T-cell (primary cell): ENCODE data around the gene CHI3L2. TPM values are rescaled to one million over a fixed set of nuclear protein-coding genes. Genes with fewer than 3 reads are reported as not detected.

ENCODE experiments used
- ATAC-seq, 4 experiments: fragments of 200-7000 bp in 3 of 4; fragments of 150-1000 bp in 1 of 4; cut with Tn5 transposase; replicated peaks in 1 of 4; 1 replicate in 3 of 4; 2 replicates in 1 of 4; pipeline ENCODE4 v1.10.0; 2021; ENCODE audit warnings: moderate library complexity in 3 of 4, mild to moderate bottlenecking in 2 of 4, moderate number of reproducible peaks in 1 of 4
- CTCF ChIA-PET, 2 donors: fragments of 300-600 bp; sonication (Branson Sonifier 250); formaldehyde crosslinking; loops; one replicate each; lab custom pipeline; 2022; ENCODE audit warnings: antibody characterized with exemption in 2 of 2; lab: Charles Lee
- POLR2A ChIA-PET, 2 donors: fragments of 300-600 bp; sonication (Branson Sonifier 250); formaldehyde crosslinking; loops; one replicate each; lab custom pipeline; 2022; ENCODE audit warnings: antibody characterized with exemption in 2 of 2; lab: Charles Lee
- DNase-seq, 35 experiments: peaks; one replicate each; pipeline versions ENCODE4 v3.0.0 to v3.0.0-alpha.2; 2013 to 2023
- H3K27ac ChIP-seq: one replicate; pipeline ENCODE4 v1.5.1; 2013; ENCODE audit warnings: low read length
- H3K27me3 ChIP-seq, 2 experiments: replicated peaks in 1 of 2; 1 replicate in 1 of 2; 2 replicates in 1 of 2; pipeline versions ENCODE4 v1.6.1 to v1.7.0; 2013; ENCODE audit warnings: low read length in 1 of 2, mixed read lengths in 1 of 2; ENCODE audit not compliant: control insufficient read depth in 2 of 2, insufficient read depth in 2 of 2; ENCODE audit errors: extremely low read depth in 1 of 2
- H3K36me3 ChIP-seq, 2 donors: 1 replicate in 1 of 2; 2 replicates in 1 of 2; pipeline versions ENCODE4 v1.6.1 to v1.7.0; 2013; ENCODE audit warnings: low read length in 1 of 2; ENCODE audit not compliant: control insufficient read depth in 2 of 2, insufficient read depth in 1 of 2; ENCODE audit errors: extremely low read depth in 1 of 2
- H3K4me1 ChIP-seq, 2 experiments: 1 replicate in 1 of 2; 2 replicates in 1 of 2; pipeline versions ENCODE4 v1.6.1 to v1.7.0; 2013; ENCODE audit warnings: low read length in 2 of 2, mixed read lengths in 1 of 2; ENCODE audit not compliant: insufficient read depth in 2 of 2, control insufficient read depth in 1 of 2; ENCODE audit errors: extremely low read depth in 1 of 2
- H3K4me3 ChIP-seq, 2 donors: 1 replicate in 1 of 2; 2 replicates in 1 of 2; pipeline versions ENCODE4 v1.5.1 to v1.7.0; 2013; ENCODE audit warnings: mild to moderate bottlenecking in 2 of 2, low read length in 1 of 2, moderate library complexity in 1 of 2; ENCODE audit not compliant: control insufficient read depth in 1 of 2; ENCODE audit errors: extremely low read depth in 1 of 2
- H3K9me3 ChIP-seq: 2 replicates; pipeline ENCODE4 v1.7.0; 2013
- H3K27ac Mint-ChIP-seq, 2 donors: one replicate each; pipeline ENCODE4 v1.8.0; 2020 to 2021; ENCODE audit warnings: mild to moderate bottlenecking in 2 of 2, mixed read lengths in 2 of 2
- H3K27me3 Mint-ChIP-seq, 2 donors: one replicate each; pipeline ENCODE4 v1.8.0; 2021 to 2022; ENCODE audit warnings: mixed read lengths in 2 of 2
- H3K36me3 Mint-ChIP-seq: one replicate; pipeline ENCODE4 v1.8.0; 2021; ENCODE audit warnings: mixed read lengths
- H3K4me1 Mint-ChIP-seq, 3 donors: one replicate each; pipeline ENCODE4 v1.8.0; 2020 to 2022; ENCODE audit warnings: mixed read lengths in 3 of 3, mild to moderate bottlenecking in 1 of 3
- H3K4me3 Mint-ChIP-seq, 3 donors: one replicate each; pipeline ENCODE4 v1.8.0; 2020 to 2022; ENCODE audit warnings: mild to moderate bottlenecking in 3 of 3, mixed read lengths in 3 of 3, moderate library complexity in 3 of 3
- H3K9me3 Mint-ChIP-seq, 3 donors: one replicate each; pipeline ENCODE4 v1.8.0; 2020 to 2022; ENCODE audit warnings: mixed read lengths in 3 of 3
- WGBS: methylation state at CpG from one replicate; pipeline ENCODE4 v1.1.5; 2013; ENCODE audit warnings: missing lambda C conversion rate; ENCODE audit not compliant: insufficient coverage; 5-methylcytosine and 5-hydroxymethylcytosine counted together
- total RNA-seq, 35 experiments: library from RNA in 6 of 35; stranded (reverse) in 6 of 35; fragments of 120-200 nt in 1 of 35; gene quantifications; one replicate each; pipeline versions ENCODE4 v1.2.1 to v1.2.4 and lab custom pipeline; 2013 to 2026

Gene CHI3L2
- total RNA-seq, 5 donors from 2014 or later (not counting 1 experiment from before 2014, with no cell fraction given): 3.6 to 28.1 (median 10.9) TPM

DNA sequence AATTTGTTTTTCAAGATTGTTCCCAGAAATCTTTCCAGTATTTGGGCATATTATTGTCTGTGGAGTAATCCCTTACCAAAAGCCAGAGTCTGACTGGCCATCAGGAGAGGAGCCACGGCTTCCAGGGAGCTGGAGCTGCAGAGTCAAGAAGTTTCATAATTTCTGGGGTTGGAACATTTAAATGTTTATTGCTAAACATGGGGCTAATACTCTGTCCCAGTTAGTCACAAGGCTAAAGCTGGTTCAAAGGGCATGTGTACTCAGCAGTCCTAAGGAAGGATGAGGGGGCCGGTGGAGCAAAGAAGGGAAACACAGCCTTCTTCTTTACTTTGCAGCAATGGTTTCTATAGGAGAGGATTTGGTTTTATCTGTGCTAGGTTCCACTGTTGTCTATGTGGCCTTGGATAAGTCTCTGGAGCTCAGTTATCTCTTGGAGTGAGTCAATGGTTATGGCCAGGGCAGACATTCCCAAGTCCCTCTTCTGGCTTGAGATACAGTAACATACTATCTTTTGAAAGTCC is 36.5 kb upstream of the CHI3L2 start:
- H3K27ac Mint-ChIP-seq: peak overlapping the region; percentile 95 to 99
- ATAC-seq: no peak
- H3K9me3 Mint-ChIP-seq: no peaks in the 10 kb centered on the region
- ChIA-PET CTCF (interaction anchor here (0.6 to 1.2 kb wide), 3 partner anchors 21 to 32 kb away, joined by 3 to 4 read pairs (median 3); no protein-coding TSS in a partner anchor), POLR2A (no interaction called here)
- H3K4me3 ChIP-seq: no peak overlapping the region
- H3K27me3 Mint-ChIP-seq: no peaks in the 10 kb centered on the region
- peaks cover 15 to 99% of the 10 kb centered on the region in 2 donors for H3K36me3 ChIP-seq
- WGBS: 93% methylated on average over 2 of the region's 2 CpGs
- peak overlapping the region in 1 of 3 donors; percentile 98 for H3K4me3 Mint-ChIP-seq
- H3K4me1 ChIP-seq: peaks cover 68 to 82% of the 10 kb centered on the region in 2 experiments
- H3K27me3 ChIP-seq: no peaks in the 10 kb centered on the region
- H3K36me3 Mint-ChIP-seq: peaks cover 89% of the 10 kb centered on the region
- DNase-seq: no peak
- H3K9me3 ChIP-seq: no peaks in the 10 kb centered on the region
- H3K27ac ChIP-seq: peak overlapping the region; percentile 43
- peaks cover 98 to 100% (median 99%) of the 10 kb centered on the region in 3 donors for H3K4me1 Mint-ChIP-seq

DNA sequence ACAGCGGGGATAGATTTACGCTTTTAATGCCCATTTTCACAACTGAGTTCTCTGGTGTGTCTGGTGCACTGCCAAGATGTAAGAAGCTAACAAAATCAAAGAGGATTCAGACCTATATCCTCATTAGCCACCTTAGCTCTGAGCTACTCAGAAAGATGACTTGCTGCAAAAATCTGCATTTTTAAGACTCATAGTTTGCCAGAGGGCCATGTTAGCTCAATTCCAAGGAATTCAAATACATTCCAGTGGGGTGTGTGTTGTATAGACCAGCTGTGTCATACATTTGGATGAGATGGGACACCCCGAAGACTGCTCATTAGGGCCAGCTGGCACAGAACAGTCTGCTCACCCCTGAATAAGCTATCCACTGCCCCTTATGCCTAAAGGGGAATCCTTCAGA is 36.0 kb upstream of the CHI3L2 start:
- CTCF ChIA-PET: interaction anchor here in 1 of 2 donors (0.7 to 1.2 kb wide), 2 partner anchors 21 to 32 kb away, joined by 3 read pairs; no protein-coding TSS in a partner anchor

DNA sequence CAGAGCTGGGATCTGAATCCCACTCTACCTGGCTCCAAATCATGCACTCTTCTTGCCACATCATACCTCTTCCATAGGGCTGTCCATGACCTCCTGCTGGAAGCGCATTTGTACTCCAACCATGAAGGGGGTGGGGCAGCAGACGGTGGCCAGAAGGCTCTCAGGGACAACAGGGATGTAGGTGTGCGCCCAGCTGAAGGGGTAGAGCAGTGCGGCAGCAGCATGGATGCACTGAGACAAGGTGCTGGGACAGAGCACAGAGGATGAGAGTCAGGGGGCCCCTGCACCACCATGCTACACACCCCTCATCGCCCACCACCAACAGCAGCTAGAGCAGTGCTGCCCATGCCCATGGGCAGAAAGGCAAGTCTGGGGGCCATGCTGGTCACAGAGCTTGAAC is 35.4 kb upstream of the CHI3L2 start:
- Histone ChIP-seq H3K36me3 (peaks cover 15 to 99% of the 10 kb centered on the region in 2 donors), H3K27ac (peak overlapping the region; percentile 76), H3K27me3 (no peaks in the 10 kb centered on the region), H3K4me1 (peaks cover 76 to 92% of the 10 kb centered on the region in 2 experiments), H3K9me3 (no peaks in the 10 kb centered on the region), H3K4me3 (peak overlapping the region in 1 of 2 donors; percentile 19)
- 90% methylated on average over 2 of the region's 5 CpGs for WGBS
- DNase-seq (no peak), ATAC-seq (no peak)
- POLR2A ChIA-PET: no interaction called here
- H3K36me3 Mint-ChIP-seq: peaks cover 89% of the 10 kb centered on the region
- peak overlapping the region; percentile 95 to 99 for H3K27ac Mint-ChIP-seq
- H3K4me3 Mint-ChIP-seq: peak overlapping the region in 1 of 3 donors; percentile 98
- H3K4me1 Mint-ChIP-seq: peaks cover 98 to 100% (median 100%) of the 10 kb centered on the region in 3 donors
- CTCF ChIA-PET: interaction anchor here (1.2 to 1.6 kb wide), 2 partner anchors 31 to 142 kb away, joined by 3 read pairs; no protein-coding TSS in a partner anchor
- H3K27me3 Mint-ChIP-seq: no peaks in the 10 kb centered on the region
- no peaks in the 10 kb centered on the region for H3K9me3 Mint-ChIP-seq

More for the DNA sequence above, 36.0 kb upstream of the CHI3L2 start:
- Histone ChIP-seq H3K27ac (peak overlapping the region; percentile 76), H3K27me3 (no peaks in the 10 kb centered on the region), H3K4me1 (peaks cover 73 to 87% of the 10 kb centered on the region in 2 experiments), H3K4me3 (no peak overlapping the region), H3K36me3 (peaks cover 15 to 99% of the 10 kb centered on the region in 2 donors), H3K9me3 (no peaks in the 10 kb centered on the region)
- DNase-seq (no peak), ATAC-seq (no peak)
- POLR2A ChIA-PET: no interaction called here
- peaks cover 98 to 100% (median 100%) of the 10 kb centered on the region in 3 donors for H3K4me1 Mint-ChIP-seq
- no peaks in the 10 kb centered on the region for H3K27me3 Mint-ChIP-seq
- no peaks in the 10 kb centered on the region for H3K9me3 Mint-ChIP-seq
- H3K4me3 Mint-ChIP-seq: peak overlapping the region in 1 of 3 donors; percentile 98
- H3K27ac Mint-ChIP-seq: peak overlapping the region; percentile 95 to 99
- no CpG with 5 or more reads among the region's 3 CpGs for WGBS
- H3K36me3 Mint-ChIP-seq: peaks cover 89% of the 10 kb centered on the region

DNA sequence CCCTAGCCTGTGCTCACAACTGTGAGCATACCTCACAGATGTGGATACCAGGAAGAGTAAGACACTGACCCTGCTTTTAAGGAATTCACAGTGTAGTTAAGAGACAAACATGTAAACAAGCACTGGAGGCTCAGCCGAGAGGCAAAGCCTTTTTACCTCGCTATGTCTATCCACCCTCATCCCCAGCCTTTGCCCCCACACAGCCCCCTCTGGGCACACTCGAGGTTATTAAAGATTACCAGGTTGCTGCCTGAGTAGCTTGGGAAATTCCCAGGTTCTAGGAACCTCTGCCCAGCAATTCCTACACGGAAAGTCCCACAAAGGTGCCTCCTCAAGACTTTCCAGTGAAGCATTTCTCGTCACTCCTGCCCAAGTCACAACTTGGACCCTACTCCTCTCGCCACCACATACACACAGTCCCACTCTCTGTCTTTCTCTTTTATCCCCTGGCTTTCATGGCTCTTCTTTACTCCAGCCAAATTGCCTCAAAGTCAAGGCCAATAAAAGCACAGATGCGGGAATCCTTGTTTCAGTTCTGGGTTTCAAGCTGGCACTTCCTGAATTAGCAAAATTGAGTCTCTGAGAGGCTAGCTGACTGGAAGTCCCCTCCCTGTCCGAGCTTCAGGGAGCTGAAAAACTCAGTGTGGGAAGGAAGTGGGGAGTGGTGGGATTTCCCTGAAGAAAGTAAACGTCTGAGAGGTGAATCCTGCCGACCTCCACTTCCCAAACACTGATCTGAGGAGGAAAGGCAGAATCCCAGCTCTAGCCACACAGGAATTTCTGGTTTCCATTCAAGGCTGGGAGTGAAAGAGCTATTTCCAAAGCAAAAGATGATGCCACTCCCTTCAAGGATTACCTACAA is 34.6 kb upstream of the CHI3L2 start:
- Histone ChIP-seq H3K27me3 (no peaks in the 10 kb centered on the region), H3K9me3 (no peaks in the 10 kb centered on the region), H3K4me3 (peak overlapping the region in 1 of 2 donors; percentile 38), H3K27ac (peak overlapping the region; percentile 76), H3K4me1 (peaks cover 77 to 95% of the 10 kb centered on the region in 2 experiments), H3K36me3 (peaks cover 15 to 99% of the 10 kb centered on the region in 2 donors)
- ATAC-seq (peak in 1 of 4 experiments; percentile 59), DNase-seq (peak in 4 of 35 experiments; percentile 19 to 74 (median 31))
- Mint-ChIP-seq H3K27me3 (no peaks in the 10 kb centered on the region), H3K36me3 (peaks cover 90% of the 10 kb centered on the region), H3K27ac (peak overlapping the region; percentile 95 to 99), H3K4me1 (peaks cover 100% of the 10 kb centered on the region in 3 donors), H3K4me3 (peak overlapping the region; percentile 3 to 98 (median 58)), H3K9me3 (no peaks in the 10 kb centered on the region)
- POLR2A ChIA-PET: interaction anchor here (0.6 to 0.7 kb wide), 2 partner anchors 25 to 85 kb away, joined by 3 to 4 read pairs; no protein-coding TSS in a partner anchor
- WGBS: 44% methylated on average over 7 of the region's 10 CpGs
- CTCF ChIA-PET: interaction anchor here (1.0 to 1.6 kb wide), 4 partner anchors 23 to 141 kb away, joined by 3 to 7 read pairs (median 5); no protein-coding TSS in a partner anchor

GRCh38 chr1:111193712-111194480 is 33.6 kb upstream of the CHI3L2 start:
- Histone ChIP-seq H3K4me3 (peak overlapping the region; percentile 1 to 78), H3K27me3 (no peaks in the 10 kb centered on the region), H3K36me3 (peaks cover 15 to 99% of the 10 kb centered on the region in 2 donors), H3K4me1 (peaks cover 75 to 89% of the 10 kb centered on the region in 2 experiments), H3K9me3 (no peaks in the 10 kb centered on the region), H3K27ac (peak overlapping the region; percentile 76)
- ATAC-seq (no peak), DNase-seq (no peak)
- no peaks in the 10 kb centered on the region for H3K27me3 Mint-ChIP-seq
- ChIA-PET POLR2A (interaction anchor here in 1 of 2 donors (0.5 kb wide), 1 partner anchor 9 kb away, joined by 11 read pairs; no protein-coding TSS in a partner anchor), CTCF (interaction anchor here in 1 of 2 donors (0.6 to 1.5 kb wide), 4 partner anchors 22 to 244 kb away, joined by 3 to 7 read pairs (median 5); no protein-coding TSS in a partner anchor)
- H3K36me3 Mint-ChIP-seq: peaks cover 90% of the 10 kb centered on the region
- WGBS: 58% methylated on average over 2 of the region's 3 CpGs
- H3K4me3 Mint-ChIP-seq: peak overlapping the region; percentile 40 to 99 (median 98)
- peaks cover 92 to 100% (median 96%) of the 10 kb centered on the region in 3 donors for H3K4me1 Mint-ChIP-seq
- no peaks in the 10 kb centered on the region for H3K9me3 Mint-ChIP-seq
- H3K27ac Mint-ChIP-seq: peak overlapping the region; percentile 95 to 99
